Measurements from ENCODE around the gene GNAQ. TPM values are rescaled to one million over a fixed set of nuclear protein-coding genes. Genes with fewer than 3 reads are reported as not detected.

The GNAQ gene
- total RNA-seq, 1 donor from 2014 or later = 64.9 TPM

DNA sequence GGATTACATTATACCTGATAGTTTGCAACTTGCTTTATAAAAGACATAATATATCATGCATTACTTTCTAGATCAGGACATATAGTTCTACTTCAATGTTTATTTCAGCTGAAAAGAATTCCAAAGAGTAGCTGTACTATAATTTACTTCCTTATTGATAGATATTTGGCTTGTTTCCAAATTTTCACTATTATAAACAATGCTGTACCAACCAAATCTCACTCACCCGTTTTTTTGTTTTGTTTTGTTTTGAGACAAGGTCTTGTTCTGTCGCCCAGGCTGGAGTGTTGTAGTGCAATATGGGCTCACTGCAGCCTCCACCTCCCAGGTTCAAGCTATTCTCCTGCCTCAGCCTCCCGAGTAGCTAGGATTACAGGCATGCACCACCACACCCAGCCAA is 132.7 kb downstream of the GNAQ start:
- TF ChIP-seq CTCF (IDR thresholded peaks at IDR 0.05; ENCODE audit: unreplicated experiment) = no peak

DNA sequence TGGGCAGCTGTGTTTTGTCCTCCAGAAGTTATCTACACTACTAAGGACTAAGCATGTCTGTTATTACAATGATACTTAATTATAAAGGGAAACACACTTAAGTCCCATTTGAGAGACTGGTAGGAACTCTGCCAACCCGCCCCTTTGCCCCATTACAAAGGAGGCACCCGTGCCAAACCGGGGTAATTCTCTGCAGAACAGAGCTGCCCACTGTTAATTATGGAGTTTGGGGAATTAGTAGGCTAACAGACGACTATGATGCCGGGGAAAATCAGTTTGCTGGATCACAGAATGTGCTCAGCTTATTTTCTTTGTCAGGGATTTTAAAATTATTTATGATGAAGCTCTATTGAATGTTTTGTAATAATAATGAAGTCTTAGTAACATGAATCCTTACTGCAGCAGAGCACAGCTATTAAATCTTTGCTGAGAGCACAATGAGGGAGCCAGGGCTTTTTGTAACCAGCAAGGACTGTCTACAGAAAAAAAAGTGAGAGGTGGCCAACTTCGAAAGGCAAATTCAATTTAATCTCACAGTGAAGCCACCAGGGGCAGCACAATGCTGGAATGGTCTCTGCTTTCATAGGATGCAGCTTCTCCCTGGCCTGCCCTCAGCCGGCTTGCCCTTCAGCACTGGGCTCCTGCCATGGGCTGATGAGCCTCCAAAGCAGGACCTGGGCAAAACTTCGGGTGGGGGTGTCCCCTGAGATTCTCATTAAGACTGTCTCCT is 134.5 kb downstream of the GNAQ start:
- H3K4me1 Mint-ChIP-seq (ENCODE audit: low read depth) = peaks cover 4% of the 10 kb centered on the region
- no peak overlapping the region for H3K27ac Mint-ChIP-seq
- no peak overlapping the region for H3K4me3 Mint-ChIP-seq (ENCODE audit: low read depth)
- peak; percentile 38 for TF ChIP-seq CTCF (IDR thresholded peaks at IDR 0.05; ENCODE audit: unreplicated experiment)
- no peak for DNase-seq (ENCODE audit: low spot score, unreplicated experiment)
- no peaks in the 10 kb centered on the region for H3K9me3 Mint-ChIP-seq (ENCODE audit: low read depth)
- H3K36me3 Mint-ChIP-seq (ENCODE audit: insufficient read depth) = peaks cover 4% of the 10 kb centered on the region
- H3K27me3 Mint-ChIP-seq = no peaks in the 10 kb centered on the region

More for the DNA sequence above, 132.7 kb downstream of the GNAQ start:
- Mint-ChIP-seq H3K4me1 (ENCODE audit: low read depth) (peaks cover 2% of the 10 kb centered on the region), H3K4me3 (ENCODE audit: low read depth) (no peak overlapping the region), H3K9me3 (ENCODE audit: low read depth) (no peaks in the 10 kb centered on the region), H3K27me3 (no peaks in the 10 kb centered on the region), H3K27ac (no peak overlapping the region), H3K36me3 (ENCODE audit: insufficient read depth) (peaks cover 4% of the 10 kb centered on the region)
- no peak for DNase-seq (ENCODE audit: low spot score, unreplicated experiment)

DNA sequence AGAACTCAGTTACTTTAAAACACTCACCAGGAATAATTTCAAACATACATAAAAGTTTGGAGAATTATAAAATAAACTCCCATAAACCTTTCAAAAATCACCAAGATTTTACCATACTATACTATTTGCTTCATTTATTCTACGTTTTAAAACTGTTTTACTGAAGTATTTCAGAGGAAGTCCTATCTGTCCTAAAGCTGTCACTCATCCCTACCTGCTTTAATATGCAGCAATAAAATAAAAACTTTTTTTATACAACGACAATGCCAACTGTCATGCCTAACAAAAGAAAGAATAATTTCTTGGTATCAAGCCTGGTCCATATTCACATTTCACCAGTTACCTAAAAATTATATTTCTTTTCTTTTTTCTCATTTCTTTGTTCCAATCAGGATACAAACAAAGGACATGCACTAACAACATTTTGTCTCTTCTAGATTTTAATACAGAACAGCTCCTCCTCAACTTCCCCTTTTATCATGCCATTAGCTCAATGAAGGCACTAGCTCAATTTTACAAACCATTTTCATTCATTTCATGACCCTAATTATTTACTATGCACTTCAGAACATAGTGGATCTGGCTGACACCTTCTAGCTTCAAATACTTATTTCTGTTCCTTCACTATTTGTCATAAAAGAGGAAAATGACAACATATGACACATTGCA is 135.2 kb downstream of the GNAQ start:
- Mint-ChIP-seq H3K36me3 (ENCODE audit: insufficient read depth) (peaks cover 4% of the 10 kb centered on the region), H3K27me3 (no peaks in the 10 kb centered on the region), H3K4me3 (ENCODE audit: low read depth) (no peak overlapping the region), H3K9me3 (ENCODE audit: low read depth) (no peaks in the 10 kb centered on the region), H3K27ac (no peak overlapping the region), H3K4me1 (ENCODE audit: low read depth) (peaks cover 8% of the 10 kb centered on the region)
- DNase-seq (ENCODE audit: low spot score, unreplicated experiment) = no peak
- TF ChIP-seq CTCF (IDR thresholded peaks at IDR 0.05; ENCODE audit: unreplicated experiment) = no peak

GRCh38 chr9:77893706-77894105 is 137.9 kb downstream of the GNAQ start:
- DNase-seq (ENCODE audit: low spot score, unreplicated experiment) = no peak
- no peak overlapping the region for H3K4me3 Mint-ChIP-seq (ENCODE audit: low read depth)
- H3K4me1 Mint-ChIP-seq (ENCODE audit: low read depth) = peaks cover 9% of the 10 kb centered on the region
- no peaks in the 10 kb centered on the region for H3K27me3 Mint-ChIP-seq
- no peak for TF ChIP-seq CTCF (IDR thresholded peaks at IDR 0.05; ENCODE audit: unreplicated experiment)
- H3K27ac Mint-ChIP-seq = peak overlapping the region; percentile 54
- H3K9me3 Mint-ChIP-seq (ENCODE audit: low read depth) = no peaks in the 10 kb centered on the region
- peaks cover 2% of the 10 kb centered on the region for H3K36me3 Mint-ChIP-seq (ENCODE audit: insufficient read depth)

DNA sequence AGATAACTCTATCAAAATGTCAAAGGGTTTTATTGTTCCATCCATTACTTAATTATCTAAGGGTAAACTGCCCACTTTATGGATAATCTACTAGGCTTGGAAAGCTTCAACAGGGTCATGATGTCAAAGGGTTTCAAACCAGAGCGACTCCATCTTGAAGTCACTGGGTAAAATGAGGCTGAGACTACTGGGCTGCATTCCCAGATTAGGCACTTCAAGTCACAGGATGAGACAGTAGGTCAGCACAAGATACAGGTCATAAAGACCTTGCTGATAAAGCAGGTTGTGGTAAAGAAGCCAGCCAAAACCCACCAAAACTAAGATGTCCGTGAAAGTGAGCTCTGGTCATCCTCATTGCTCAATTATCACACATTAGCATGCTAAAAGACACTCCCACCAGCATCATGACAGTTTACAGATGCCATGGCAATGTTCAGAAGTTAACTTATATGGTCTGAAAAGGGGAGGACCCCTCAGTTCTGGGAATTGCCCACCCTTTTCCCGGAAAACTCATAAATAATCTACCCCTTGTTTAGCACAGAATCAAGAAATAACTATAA is 138.6 kb downstream of the GNAQ start:
- no peak for DNase-seq (ENCODE audit: low spot score, unreplicated experiment)
- Mint-ChIP-seq H3K4me3 (ENCODE audit: low read depth) (no peak overlapping the region), H3K4me1 (ENCODE audit: low read depth) (peaks cover 9% of the 10 kb centered on the region)

More for the DNA sequence above, 138.6 kb downstream of the GNAQ start:
- Mint-ChIP-seq H3K9me3 (ENCODE audit: low read depth) (no peaks in the 10 kb centered on the region), H3K27ac (no peak overlapping the region), H3K27me3 (no peaks in the 10 kb centered on the region), H3K36me3 (ENCODE audit: insufficient read depth) (peaks cover 2% of the 10 kb centered on the region)
- TF ChIP-seq CTCF (IDR thresholded peaks at IDR 0.05; ENCODE audit: unreplicated experiment) = no peak

All from progenitor cell of endocrine pancreas (in vitro differentiated cells).